ENCODE data around the gene SLC25A13.

- TF ChIP-seq, protein P1, sequence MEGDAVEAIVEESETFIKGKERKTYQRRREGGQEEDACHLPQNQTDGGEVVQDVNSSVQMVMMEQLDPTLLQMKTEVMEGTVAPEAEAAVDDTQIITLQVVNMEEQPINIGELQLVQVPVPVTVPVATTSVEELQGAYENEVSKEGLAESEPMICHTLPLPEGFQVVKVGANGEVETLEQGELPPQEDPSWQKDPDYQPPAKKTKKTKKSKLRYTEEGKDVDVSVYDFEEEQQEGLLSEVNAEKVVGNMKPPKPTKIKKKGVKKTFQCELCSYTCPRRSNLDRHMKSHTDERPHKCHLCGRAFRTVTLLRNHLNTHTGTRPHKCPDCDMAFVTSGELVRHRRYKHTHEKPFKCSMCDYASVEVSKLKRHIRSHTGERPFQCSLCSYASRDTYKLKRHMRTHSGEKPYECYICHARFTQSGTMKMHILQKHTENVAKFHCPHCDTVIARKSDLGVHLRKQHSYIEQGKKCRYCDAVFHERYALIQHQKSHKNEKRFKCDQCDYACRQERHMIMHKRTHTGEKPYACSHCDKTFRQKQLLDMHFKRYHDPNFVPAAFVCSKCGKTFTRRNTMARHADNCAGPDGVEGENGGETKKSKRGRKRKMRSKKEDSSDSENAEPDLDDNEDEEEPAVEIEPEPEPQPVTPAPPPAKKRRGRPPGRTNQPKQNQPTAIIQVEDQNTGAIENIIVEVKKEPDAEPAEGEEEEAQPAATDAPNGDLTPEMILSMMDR (IDR thresholded peaks at IDR 0.05) = no peak
- TF ChIP-seq TEAD4 (IDR thresholded peaks at IDR 0.05; ENCODE audit: borderline replicate concordance, insufficient read depth) (no peak), ELF1 (IDR thresholded peaks at IDR 0.05) (no peak), TAF1 (IDR thresholded peaks at IDR 0.05; ENCODE audit: borderline replicate concordance, low read depth, low read length) (no peak), RCOR1 (IDR thresholded peaks at IDR 0.05; ENCODE audit: low read length) (no peak), CHD2 (IDR thresholded peaks at IDR 0.05; ENCODE audit: low read length, partially characterized antibody) (no peak), JUND (IDR thresholded peaks at IDR 0.05) (no peak), EZH2phosphoT487 (IDR thresholded peaks at IDR 0.05; ENCODE audit: borderline replicate concordance, low read depth) (no peak)
- TF ChIP-seq, protein P2, sequence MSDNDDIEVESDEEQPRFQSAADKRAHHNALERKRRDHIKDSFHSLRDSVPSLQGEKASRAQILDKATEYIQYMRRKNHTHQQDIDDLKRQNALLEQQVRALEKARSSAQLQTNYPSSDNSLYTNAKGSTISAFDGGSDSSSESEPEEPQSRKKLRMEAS (IDR thresholded peaks at IDR 0.05; ENCODE audit: low read depth) = no peak
- TF ChIP-seq, protein P3, sequence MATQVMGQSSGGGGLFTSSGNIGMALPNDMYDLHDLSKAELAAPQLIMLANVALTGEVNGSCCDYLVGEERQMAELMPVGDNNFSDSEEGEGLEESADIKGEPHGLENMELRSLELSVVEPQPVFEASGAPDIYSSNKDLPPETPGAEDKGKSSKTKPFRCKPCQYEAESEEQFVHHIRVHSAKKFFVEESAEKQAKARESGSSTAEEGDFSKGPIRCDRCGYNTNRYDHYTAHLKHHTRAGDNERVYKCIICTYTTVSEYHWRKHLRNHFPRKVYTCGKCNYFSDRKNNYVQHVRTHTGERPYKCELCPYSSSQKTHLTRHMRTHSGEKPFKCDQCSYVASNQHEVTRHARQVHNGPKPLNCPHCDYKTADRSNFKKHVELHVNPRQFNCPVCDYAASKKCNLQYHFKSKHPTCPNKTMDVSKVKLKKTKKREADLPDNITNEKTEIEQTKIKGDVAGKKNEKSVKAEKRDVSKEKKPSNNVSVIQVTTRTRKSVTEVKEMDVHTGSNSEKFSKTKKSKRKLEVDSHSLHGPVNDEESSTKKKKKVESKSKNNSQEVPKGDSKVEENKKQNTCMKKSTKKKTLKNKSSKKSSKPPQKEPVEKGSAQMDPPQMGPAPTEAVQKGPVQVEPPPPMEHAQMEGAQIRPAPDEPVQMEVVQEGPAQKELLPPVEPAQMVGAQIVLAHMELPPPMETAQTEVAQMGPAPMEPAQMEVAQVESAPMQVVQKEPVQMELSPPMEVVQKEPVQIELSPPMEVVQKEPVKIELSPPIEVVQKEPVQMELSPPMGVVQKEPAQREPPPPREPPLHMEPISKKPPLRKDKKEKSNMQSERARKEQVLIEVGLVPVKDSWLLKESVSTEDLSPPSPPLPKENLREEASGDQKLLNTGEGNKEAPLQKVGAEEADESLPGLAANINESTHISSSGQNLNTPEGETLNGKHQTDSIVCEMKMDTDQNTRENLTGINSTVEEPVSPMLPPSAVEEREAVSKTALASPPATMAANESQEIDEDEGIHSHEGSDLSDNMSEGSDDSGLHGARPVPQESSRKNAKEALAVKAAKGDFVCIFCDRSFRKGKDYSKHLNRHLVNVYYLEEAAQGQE (IDR thresholded peaks at IDR 0.05; ENCODE audit: low read depth, low read length) = no peak
Observed at GRCh38 chr7:96212474-96212873, 109.4 kb downstream of the SLC25A13 start.
